ENCODE results near the gene SPINK7.

SPINK7 gene

DNA sequence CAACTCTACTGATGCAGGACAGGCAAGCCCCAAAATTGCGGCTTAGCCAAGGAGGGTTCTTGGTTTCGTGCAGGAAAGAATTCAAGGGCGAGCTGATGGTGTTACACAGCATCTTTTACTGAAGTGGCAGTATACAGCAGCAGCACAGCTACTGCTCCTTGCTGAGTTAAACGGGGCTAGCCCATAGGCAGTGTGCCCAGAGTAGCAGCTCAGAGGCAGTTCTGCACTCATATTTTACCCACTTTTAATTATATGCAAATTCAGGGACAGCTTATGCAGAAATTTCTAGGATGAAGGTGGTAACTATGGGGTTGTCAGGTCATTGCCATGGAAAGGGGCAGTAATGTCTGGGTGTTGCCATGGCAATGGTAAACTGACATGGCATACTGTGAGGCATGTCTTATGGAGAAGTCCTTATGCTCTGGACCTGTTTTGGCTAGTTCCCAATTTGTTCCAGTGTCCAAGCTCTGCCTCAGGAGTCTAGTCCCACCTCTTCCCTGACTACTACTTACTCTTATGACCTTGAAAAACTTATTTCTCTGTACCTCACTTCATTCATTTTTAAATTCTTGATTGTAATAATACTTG lies 21.1 kb downstream of the SPINK7 start:
- TF ChIP-seq, protein P1, sequence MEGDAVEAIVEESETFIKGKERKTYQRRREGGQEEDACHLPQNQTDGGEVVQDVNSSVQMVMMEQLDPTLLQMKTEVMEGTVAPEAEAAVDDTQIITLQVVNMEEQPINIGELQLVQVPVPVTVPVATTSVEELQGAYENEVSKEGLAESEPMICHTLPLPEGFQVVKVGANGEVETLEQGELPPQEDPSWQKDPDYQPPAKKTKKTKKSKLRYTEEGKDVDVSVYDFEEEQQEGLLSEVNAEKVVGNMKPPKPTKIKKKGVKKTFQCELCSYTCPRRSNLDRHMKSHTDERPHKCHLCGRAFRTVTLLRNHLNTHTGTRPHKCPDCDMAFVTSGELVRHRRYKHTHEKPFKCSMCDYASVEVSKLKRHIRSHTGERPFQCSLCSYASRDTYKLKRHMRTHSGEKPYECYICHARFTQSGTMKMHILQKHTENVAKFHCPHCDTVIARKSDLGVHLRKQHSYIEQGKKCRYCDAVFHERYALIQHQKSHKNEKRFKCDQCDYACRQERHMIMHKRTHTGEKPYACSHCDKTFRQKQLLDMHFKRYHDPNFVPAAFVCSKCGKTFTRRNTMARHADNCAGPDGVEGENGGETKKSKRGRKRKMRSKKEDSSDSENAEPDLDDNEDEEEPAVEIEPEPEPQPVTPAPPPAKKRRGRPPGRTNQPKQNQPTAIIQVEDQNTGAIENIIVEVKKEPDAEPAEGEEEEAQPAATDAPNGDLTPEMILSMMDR (IDR thresholded peaks at IDR 0.05; ENCODE audit: low read depth, low read length, missing control alignments): no peak
- H3K4me3 ChIP-seq (replicated peaks; ENCODE audit: low read depth, low read length): no peak overlapping the region
- no peak for DNase-seq (ENCODE audit: extremely low read depth, low read depth)

DNA sequence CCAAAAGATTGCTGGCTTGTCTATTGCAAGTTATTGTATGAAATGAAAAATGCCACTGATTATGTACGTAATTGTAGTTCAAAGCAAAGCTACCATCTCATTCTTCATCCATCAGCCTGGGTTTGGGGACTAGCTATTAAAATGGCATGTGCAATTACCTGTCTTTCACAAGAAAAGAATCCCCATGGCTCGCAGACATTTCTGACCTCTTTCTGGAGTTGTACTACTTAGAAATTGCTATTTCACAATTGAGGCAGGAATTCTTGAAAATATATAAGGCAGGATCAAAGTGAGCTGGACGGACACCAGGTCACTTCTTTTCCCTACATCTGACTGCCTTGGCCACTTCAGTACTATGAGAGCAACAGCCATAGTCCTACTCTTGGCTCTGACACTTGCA lies 23.0 kb downstream of the SPINK7 start, which contains the start of gene SPINK9:
Gene SPINK9, plus strand, starts transcription at position 301 of the 400 bp plus-strand sequence. Its CDS starts 55 bp downstream, at position 356.
- no peak for DNase-seq (ENCODE audit: extremely low read depth, low read depth)
- TF ChIP-seq, protein P1 (IDR thresholded peaks at IDR 0.05; ENCODE audit: low read depth, low read length, missing control alignments): no peak

DNA sequence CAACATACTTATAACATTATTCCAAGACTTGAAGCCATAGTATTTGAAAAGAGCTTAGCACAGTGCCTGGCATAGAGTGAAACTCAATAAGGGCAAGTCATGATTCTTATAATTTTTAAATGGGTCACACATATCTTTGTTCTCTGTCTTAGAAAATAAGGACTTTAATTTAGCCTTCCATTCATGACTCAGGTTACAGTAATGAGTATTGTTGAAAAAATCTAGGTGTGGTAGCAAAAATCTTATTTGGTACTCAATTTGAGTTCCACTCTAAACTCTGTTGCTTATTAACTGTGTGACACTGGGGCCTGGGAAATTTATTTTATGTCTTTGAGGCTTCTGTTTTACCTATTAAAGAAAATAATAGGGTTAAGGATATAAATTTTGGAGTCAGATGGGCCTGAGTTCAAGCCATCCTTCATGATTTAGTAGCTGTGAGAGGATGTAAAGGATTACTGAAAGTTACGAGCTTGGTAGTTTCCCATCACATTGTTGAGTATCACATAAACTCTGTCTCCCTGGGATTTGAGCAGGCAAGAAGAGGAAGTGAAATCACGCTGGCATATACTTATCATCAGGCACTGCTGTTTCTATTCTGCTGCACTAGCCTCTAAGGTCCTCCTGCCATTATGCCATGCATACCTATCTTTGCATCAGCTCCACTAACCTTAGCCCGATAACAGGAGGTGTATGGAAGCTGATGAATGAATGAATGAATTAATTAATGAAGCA lies 24.6 kb downstream of the SPINK7 start:
- TF ChIP-seq, protein P1 (IDR thresholded peaks at IDR 0.05; ENCODE audit: low read depth, low read length, missing control alignments): no peak
- no peak for DNase-seq (ENCODE audit: extremely low read depth, low read depth)
- no peak overlapping the region for H3K4me3 ChIP-seq (replicated peaks; ENCODE audit: low read depth, low read length)

More for the DNA sequence above, 23.0 kb downstream of the SPINK7 start, which contains the start of gene SPINK9:
- no peak within 1 kb of the TSS for H3K4me3 ChIP-seq (replicated peaks; ENCODE audit: low read depth, low read length)

DNA sequence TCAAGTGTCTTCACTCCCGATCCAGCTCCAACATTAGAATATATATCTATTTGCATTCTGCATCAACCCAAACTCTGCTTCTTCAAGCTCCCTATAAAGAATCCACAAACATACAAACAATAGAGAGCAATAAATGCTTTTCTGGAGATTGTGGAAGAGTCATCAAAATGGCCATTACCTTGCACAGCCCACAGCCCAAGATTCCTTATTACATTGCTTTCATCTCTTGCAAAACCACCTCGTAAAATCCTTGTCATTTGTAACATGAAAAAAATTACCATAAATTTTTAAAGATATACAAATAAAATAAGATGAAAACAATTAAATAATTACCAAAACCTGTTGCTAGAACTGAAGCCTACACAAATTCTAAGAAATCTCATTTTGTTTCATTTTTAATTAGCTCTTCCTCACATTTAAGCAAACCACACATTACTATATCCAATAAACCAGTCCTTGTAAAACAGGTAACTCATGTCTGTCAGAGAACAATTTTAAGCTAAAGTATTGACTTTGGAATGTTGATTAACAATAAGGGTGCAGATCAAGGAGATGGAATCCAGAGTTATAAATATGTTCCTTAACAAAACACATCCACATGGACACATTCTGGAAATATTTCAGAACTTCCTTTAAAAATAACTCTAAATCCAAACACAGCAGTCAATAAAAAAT lies 30.3 kb downstream of the SPINK7 start:
- TF ChIP-seq, protein P1 (IDR thresholded peaks at IDR 0.05; ENCODE audit: low read depth, low read length, missing control alignments): no peak
- DNase-seq (ENCODE audit: extremely low read depth, low read depth): no peak
- no peak overlapping the region for H3K4me3 ChIP-seq (replicated peaks; ENCODE audit: low read depth, low read length)

DNA sequence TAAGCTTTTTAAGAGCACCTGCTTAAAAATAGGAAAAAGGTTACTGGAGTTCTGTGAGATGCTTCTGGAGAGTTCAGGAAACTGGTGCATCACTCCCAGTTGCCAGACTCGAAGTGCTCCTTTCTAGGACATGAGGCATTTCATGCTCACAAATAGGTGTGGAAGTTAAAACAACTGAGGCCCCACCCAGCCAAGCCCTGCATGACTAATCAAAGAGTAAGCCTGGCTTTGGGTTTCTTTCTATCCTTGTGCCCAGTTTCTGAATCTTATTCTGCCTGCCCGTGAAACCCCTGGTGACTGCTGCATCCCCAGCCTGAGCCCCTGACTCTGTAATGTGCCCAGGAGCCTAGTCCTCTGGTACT lies 30.8 kb downstream of the SPINK7 start:
- no peak for DNase-seq (ENCODE audit: extremely low read depth, low read depth)
- no peak overlapping the region for H3K4me3 ChIP-seq (replicated peaks; ENCODE audit: low read depth, low read length)
- TF ChIP-seq, protein P1 (IDR thresholded peaks at IDR 0.05; ENCODE audit: low read depth, low read length, missing control alignments): no peak

DNA sequence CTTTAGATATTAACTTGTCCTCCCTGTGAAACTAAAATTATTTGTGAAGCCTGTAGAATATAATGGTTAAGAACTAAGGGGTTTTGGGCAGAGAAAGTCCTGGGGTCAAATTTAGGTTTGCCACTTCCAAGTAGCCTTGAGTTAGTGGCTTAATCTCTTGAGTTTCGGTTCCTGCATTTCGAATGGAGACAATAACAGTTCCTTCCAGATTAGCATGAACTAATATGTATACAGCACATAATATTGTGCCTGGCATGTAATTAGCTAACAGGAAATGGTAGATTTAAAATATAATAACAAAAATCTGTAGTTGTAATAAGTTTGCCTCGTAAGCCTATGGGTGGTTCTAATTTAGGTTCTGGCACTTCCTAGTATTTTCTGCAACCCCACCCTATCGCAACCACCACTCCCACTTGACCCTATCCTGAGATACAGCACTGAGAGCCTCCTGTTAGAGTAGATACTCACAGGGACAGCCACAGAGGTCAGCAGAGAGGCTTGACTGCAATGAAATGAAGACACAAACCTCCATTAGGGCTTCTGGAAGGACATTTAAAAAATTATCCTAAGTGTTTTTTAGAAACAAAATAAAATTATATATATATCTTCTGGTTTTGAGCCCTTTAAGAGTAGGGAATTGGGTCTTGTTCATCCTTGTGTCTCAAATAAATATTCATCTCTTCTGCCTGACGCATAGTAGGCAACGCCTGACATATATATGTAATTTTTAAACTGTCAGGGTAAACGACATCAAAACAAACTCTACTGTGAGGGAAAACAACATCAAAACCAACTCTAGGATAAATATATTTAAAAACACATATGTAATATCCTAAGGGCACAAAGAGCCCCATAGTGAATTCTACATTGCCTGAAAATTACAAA lies 31.6 kb downstream of the SPINK7 start:
- DNase-seq (ENCODE audit: extremely low read depth, low read depth): no peak
- TF ChIP-seq, protein P1 (IDR thresholded peaks at IDR 0.05; ENCODE audit: low read depth, low read length, missing control alignments): no peak
- no peak overlapping the region for H3K4me3 ChIP-seq (replicated peaks; ENCODE audit: low read depth, low read length)
